Liver (tissue), 9 donors: ENCODE results near the gene PDLIM3. TPM values are rescaled to one million over a fixed set of nuclear protein-coding genes. Genes with fewer than 3 reads are reported as not detected.
A peak's percentile ranks its signal among the peaks of the same experiment; 100 is the strongest.

Experiments used
- DNase-seq: peaks from one replicate; pipeline ENCODE4 v3.0.0-alpha.2; 2017; ENCODE audit warnings: low spot score
- H3K27ac ChIP-seq, 2 donors: one replicate each; pipeline ENCODE4 v1.7.0; 2013; ENCODE audit warnings: inconsistent platforms in 2 of 2, low read length in 2 of 2, control low read depth in 1 of 2, low read depth in 1 of 2, mild to moderate bottlenecking in 1 of 2
- H3K27me3 ChIP-seq, 4 donors: one replicate each; pipeline versions ENCODE4 v1.6.1 to v1.7.0; 2013; ENCODE audit warnings: low read length in 3 of 4, inconsistent platforms in 1 of 4, mild to moderate bottlenecking in 1 of 4, moderate library complexity in 1 of 4; ENCODE audit not compliant: control insufficient read depth in 4 of 4, insufficient read depth in 4 of 4
- H3K36me3 ChIP-seq, 4 donors: one replicate each; pipeline versions ENCODE4 v1.6.1 to v1.7.0; 2013; ENCODE audit warnings: low read length in 3 of 4, mild to moderate bottlenecking in 3 of 4, low read depth in 1 of 4, moderate library complexity in 1 of 4; ENCODE audit not compliant: control insufficient read depth in 4 of 4, insufficient read depth in 3 of 4
- H3K4me1 ChIP-seq, 4 donors: one replicate each; pipeline versions ENCODE4 v1.6.1 to v1.7.0; 2013; ENCODE audit warnings: low read length in 3 of 4, mild to moderate bottlenecking in 3 of 4, moderate library complexity in 1 of 4; ENCODE audit not compliant: control insufficient read depth in 4 of 4, insufficient read depth in 4 of 4
- H3K4me3 ChIP-seq, 3 donors: one replicate each; pipeline versions ENCODE4 v1.6.1 to v1.7.0; 2013; ENCODE audit warnings: low read length in 3 of 3, control low read depth in 1 of 3, low read depth in 1 of 3, mild to moderate bottlenecking in 1 of 3
- H3K9ac ChIP-seq, 2 donors: one replicate each; pipeline ENCODE4 v1.7.0; 2013; ENCODE audit warnings: low read length in 2 of 2, mild to moderate bottlenecking in 2 of 2, moderate library complexity in 2 of 2, control low read depth in 1 of 2, low read depth in 1 of 2
- H3K9me3 ChIP-seq, 4 donors: one replicate each; pipeline versions ENCODE4 v1.6.1 to v1.7.0; 2013; ENCODE audit warnings: low read length in 3 of 4; ENCODE audit not compliant: control insufficient read depth in 4 of 4
- ATF3 ChIP-seq: IDR thresholded peaks from 2 replicates; pipeline ENCODE4 v1.6.1; 2016; ENCODE audit warnings: antibody characterized with exemption
- CTCF ChIP-seq: fragments of 150-350 bp; IDR thresholded peaks from 2 replicates; pipeline ENCODE4 v1.5.1; 2017; ENCODE audit warnings: improper control_type of control experiment, low read depth, low read length; ENCODE audit not compliant: missing input control
- EGR1 ChIP-seq, 2 donors: IDR thresholded peaks; 2 replicates each; pipeline ENCODE4 v1.6.1; 2016 to 2018; ENCODE audit warnings: antibody characterized with exemption in 2 of 2, low read depth in 2 of 2
- FOXA1 ChIP-seq: IDR thresholded peaks from 2 replicates; pipeline ENCODE4 v1.6.1; 2016; ENCODE audit warnings: antibody characterized with exemption
- FOXA2 ChIP-seq: IDR thresholded peaks from 2 replicates; pipeline ENCODE4 v1.6.1; 2016; ENCODE audit warnings: antibody characterized with exemption
- GABPA ChIP-seq, 2 donors: IDR thresholded peaks in 1 of 2; conservative IDR thresholded peaks in 1 of 2; 2 replicates each; pipeline ENCODE4 v1.6.1; 2016; ENCODE audit warnings: antibody characterized with exemption in 2 of 2, mild to moderate bottlenecking in 1 of 2, moderate library complexity in 1 of 2
- HNF4A ChIP-seq, 2 donors: conservative IDR thresholded peaks; 2 replicates each; pipeline ENCODE4 v1.6.1; 2016; ENCODE audit warnings: antibody characterized with exemption in 2 of 2, mild to moderate bottlenecking in 2 of 2
- HNF4G ChIP-seq: IDR thresholded peaks from 2 replicates; pipeline ENCODE4 v1.6.1; 2016; ENCODE audit warnings: antibody characterized with exemption
- NR2F2 ChIP-seq: IDR thresholded peaks from 2 replicates; pipeline ENCODE4 v1.6.1; 2016; ENCODE audit warnings: antibody characterized with exemption
- RAD21 ChIP-seq, 2 donors: IDR thresholded peaks; 2 replicates each; pipeline ENCODE4 v1.6.1; 2016; ENCODE audit warnings: antibody characterized with exemption in 2 of 2, mild to moderate bottlenecking in 2 of 2
- REST ChIP-seq: IDR thresholded peaks from 2 replicates; pipeline ENCODE4 v1.6.1; 2016; ENCODE audit warnings: antibody characterized with exemption, mild to moderate bottlenecking
- RXRA ChIP-seq, 2 donors: IDR thresholded peaks; 2 replicates each; pipeline ENCODE4 v1.6.1; 2017 to 2018; ENCODE audit warnings: antibody characterized with exemption in 2 of 2, mild to moderate bottlenecking in 1 of 2
- SP1 ChIP-seq: IDR thresholded peaks from 2 replicates; pipeline ENCODE4 v1.6.1; 2018; ENCODE audit warnings: antibody characterized with exemption, mild to moderate bottlenecking
- TAF1 ChIP-seq: conservative IDR thresholded peaks from 2 replicates; pipeline ENCODE4 v1.6.1; 2016; ENCODE audit warnings: antibody characterized with exemption, mild to moderate bottlenecking
- YY1 ChIP-seq: IDR thresholded peaks from 2 replicates; pipeline ENCODE4 v1.6.1; 2016; ENCODE audit warnings: antibody characterized with exemption, mild to moderate bottlenecking
- ZBTB33 ChIP-seq: IDR thresholded peaks from 2 replicates; pipeline ENCODE4 v1.6.1; 2016; ENCODE audit warnings: antibody characterized with exemption
- WGBS: extraction: QIAGEN DNeasy Blood & Tissue Kit; methylation state at CpG from one replicate; pipeline ENCODE4 v1.1.7; 2013; 5-methylcytosine and 5-hydroxymethylcytosine counted together
- polyA plus RNA-seq, 2 donors: library from polyadenylated mRNA; stranded (reverse) in 1 of 2; unstranded in 1 of 2; fragments of 200-250 nt in 1 of 2; fragments of >200 nt in 1 of 2; fragmentation: Nextera tagmentation in 1 of 2; extraction: Ambion mirVana in 1 of 2; gene quantifications; one replicate each; pipeline versions ENCODE4 v1.2.1 to v1.2.3, GENCODE V29; 2013 to 2015
- total RNA-seq, 2 donors: library from RNA; depleted of rRNA; stranded (reverse); fragments of >200 nt; gene quantifications; one replicate each; pipeline ENCODE4 v1.2.3, GENCODE V29; 2014
- donor health status: healthy.
- donor health status: healthy.
- donor health status: healthy.
- donor health status: healthy.
- donor health status: healthy.

The PDLIM3 gene
- total and polyA plus RNA-seq, 4 donors: 0.58 to 8.8 (median 3.3) TPM

DNA sequence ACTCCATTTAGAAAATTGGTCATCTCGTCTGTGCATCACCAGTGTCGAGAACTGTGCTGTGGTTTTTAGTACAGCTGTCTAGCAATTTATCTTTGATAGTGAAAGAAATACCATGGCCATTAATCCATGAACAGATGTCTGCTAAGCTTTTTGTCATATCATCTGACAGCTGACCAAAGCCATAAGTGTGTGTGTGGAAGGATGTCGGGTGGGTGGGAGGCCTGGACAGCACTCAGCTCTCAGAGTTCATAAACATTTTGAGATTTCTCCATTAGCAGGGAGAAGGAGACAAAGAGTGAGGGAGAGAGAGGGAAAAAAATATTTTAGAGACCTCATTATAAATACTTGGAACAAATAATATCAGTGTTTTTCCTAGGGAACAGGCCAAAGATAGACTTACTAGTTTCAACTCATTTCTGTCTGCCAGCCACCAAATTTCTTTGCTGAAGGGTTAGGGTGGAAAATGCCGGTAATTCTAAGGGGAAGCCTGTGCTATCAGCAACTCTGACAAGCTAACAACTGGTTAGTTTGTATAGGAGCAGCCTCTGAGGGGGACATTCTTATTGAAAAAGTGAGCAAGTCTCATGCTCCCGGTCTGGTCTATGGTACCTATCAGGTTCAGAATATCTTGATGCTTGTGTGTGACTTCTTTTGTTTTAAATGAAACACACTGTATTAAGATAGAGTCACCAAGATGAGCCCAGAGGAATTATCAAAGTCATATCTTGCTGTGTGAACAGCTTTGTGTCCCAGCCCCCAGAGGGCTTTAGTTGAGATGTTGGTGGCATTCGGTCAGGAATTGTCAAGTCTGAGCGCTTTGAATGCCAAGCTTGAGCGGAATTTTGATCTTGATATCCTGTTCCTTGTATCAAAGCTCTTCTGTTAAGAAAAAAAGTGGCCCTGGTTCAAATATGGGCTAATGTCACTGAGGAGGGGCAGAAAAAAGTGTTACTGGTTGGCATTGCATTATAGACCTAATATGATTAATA lies 41.9 kb upstream of the PDLIM3 start:
- H3K27ac ChIP-seq: peak overlapping the region; percentile 25 to 38
- WGBS: 79% methylated on average over 8 of the region's 8 CpGs
- DNase-seq: no peak

GRCh38 chr4:185576314-185576961 lies 41.1 kb upstream of the PDLIM3 start:
- H3K9ac ChIP-seq: no peak overlapping the region
- no peak for DNase-seq
- 84% methylated on average over 9 of the region's 9 CpGs for WGBS
- H3K36me3 ChIP-seq: no peaks in the 10 kb centered on the region
- no peaks in the 10 kb centered on the region for H3K27me3 ChIP-seq
- H3K4me3 ChIP-seq: no peak overlapping the region
- H3K27ac ChIP-seq: peak overlapping the region in 1 of 2 donors; percentile 37
- TF ChIP-seq RXRA (IDR thresholded peaks at IDR 0.05): no peak
- TF ChIP-seq HNF4A (conservative IDR thresholded peaks at IDR 0.05): no peak
- TF ChIP-seq EGR1 (IDR thresholded peaks at IDR 0.05; ENCODE audit: low read depth in 2 of 2): no peak
- TF ChIP-seq REST: no peak
- no peak for TF ChIP-seq FOXA2
- TF ChIP-seq ATF3: no peak
- TF ChIP-seq TAF1: no peak
- H3K9me3 ChIP-seq: no peaks in the 10 kb centered on the region
- no peaks in the 10 kb centered on the region for H3K4me1 ChIP-seq

More for the DNA sequence above, 41.9 kb upstream of the PDLIM3 start:
- Histone ChIP-seq H3K9ac (no peak overlapping the region), H3K27me3 (no peaks in the 10 kb centered on the region), H3K4me3 (no peak overlapping the region), H3K9me3 (no peaks in the 10 kb centered on the region), H3K36me3 (no peaks in the 10 kb centered on the region), H3K4me1 (no peaks in the 10 kb centered on the region)
- TF ChIP-seq YY1: peak; percentile 40
- TF ChIP-seq HNF4G: no peak
- no peak for TF ChIP-seq NR2F2
- no peak for TF ChIP-seq EGR1 (IDR thresholded peaks at IDR 0.05; ENCODE audit: low read depth in 2 of 2)
- peak; percentile 5 for TF ChIP-seq SP1

GRCh38 chr4:185573651-185574199 lies 38.4 kb upstream of the PDLIM3 start:
- Histone ChIP-seq H3K27me3 (no peaks in the 10 kb centered on the region), H3K9ac (no peak overlapping the region), H3K9me3 (no peaks in the 10 kb centered on the region), H3K36me3 (no peaks in the 10 kb centered on the region), H3K4me1 (no peaks in the 10 kb centered on the region), H3K27ac (no peak overlapping the region), H3K4me3 (no peak overlapping the region)
- WGBS: 69% methylated on average over 10 of the region's 10 CpGs
- no peak for DNase-seq
- TF ChIP-seq HNF4A (conservative IDR thresholded peaks at IDR 0.05): no peak
- TF ChIP-seq RAD21 (IDR thresholded peaks at IDR 0.05): no peak
- no peak for TF ChIP-seq FOXA1
- no peak for TF ChIP-seq CTCF
- no peak for TF ChIP-seq ATF3
- TF ChIP-seq NR2F2: no peak
- no peak for TF ChIP-seq GABPA (IDR thresholded peaks at IDR 0.05 in 1 of 2, conservative IDR thresholded peaks at IDR 0.05 in 1 of 2)
- no peak for TF ChIP-seq HNF4G
- no peak for TF ChIP-seq YY1
- no peak for TF ChIP-seq FOXA2
- TF ChIP-seq ZBTB33: no peak
- no peak for TF ChIP-seq SP1
